Fibroblast of lung (primary cell): Measurements from ENCODE around the gene ALOXE3.
A peak's percentile ranks its signal among the peaks of the same experiment; 100 is the strongest.

Source experiments
- CTCF ChIP-seq, 2 donors: IDR thresholded peaks in 1 of 2; conservative IDR thresholded peaks in 1 of 2; 1 replicate in 1 of 2; 2 replicates in 1 of 2; pipeline ENCODE4 v1.5.1; 2011 to 2012; ENCODE audit warnings: low read length in 2 of 2, control low read depth in 1 of 2, inconsistent platforms in 1 of 2, low read depth in 1 of 2, mild to moderate bottlenecking in 1 of 2
- EZH2 ChIP-seq: IDR thresholded peaks from 2 replicates; pipeline ENCODE4 v1.5.1; 2012; ENCODE audit warnings: low read length, control low read depth, mild to moderate bottlenecking; ENCODE audit errors: missing control alignments

GRCh38 chr17:8138672-8139371, 20.5 kb upstream of the ALOXE3 start:
- TF ChIP-seq CTCF (conservative IDR thresholded peaks at IDR 0.05 in 1 of 2, IDR thresholded peaks at IDR 0.05 in 1 of 2; ENCODE audit: low read depth in 1 of 2, low read length in 2 of 2) (peak; percentile 80 to 83), EZH2 (no peak)
